ENCODE results near the gene ZSWIM6.

The ZSWIM6 gene

DNA sequence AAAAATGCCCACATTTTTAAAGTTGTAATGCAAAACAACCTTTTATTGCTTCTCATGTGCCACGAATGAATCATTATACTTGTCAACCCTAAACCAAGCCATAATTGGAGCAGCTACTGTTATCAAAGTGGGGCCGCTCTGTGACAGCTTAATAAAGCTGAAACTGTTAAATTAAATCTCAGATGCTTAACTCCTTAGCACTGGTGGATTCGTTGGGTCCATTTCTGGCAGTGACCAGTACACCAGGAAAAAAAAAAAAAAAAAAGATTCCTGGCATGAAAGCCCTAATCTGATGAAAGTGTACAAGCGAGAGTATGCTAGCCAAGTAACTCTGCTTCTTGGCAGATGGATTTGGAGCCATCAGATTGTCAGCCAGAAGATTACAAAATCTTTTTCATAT is 164.8 kb downstream of the ZSWIM6 start:
- DNase-seq (ENCODE audit: low read depth in 2 of 2), result peak in 1 of 2 donors; percentile 49
- TF ChIP-seq, protein P1, sequence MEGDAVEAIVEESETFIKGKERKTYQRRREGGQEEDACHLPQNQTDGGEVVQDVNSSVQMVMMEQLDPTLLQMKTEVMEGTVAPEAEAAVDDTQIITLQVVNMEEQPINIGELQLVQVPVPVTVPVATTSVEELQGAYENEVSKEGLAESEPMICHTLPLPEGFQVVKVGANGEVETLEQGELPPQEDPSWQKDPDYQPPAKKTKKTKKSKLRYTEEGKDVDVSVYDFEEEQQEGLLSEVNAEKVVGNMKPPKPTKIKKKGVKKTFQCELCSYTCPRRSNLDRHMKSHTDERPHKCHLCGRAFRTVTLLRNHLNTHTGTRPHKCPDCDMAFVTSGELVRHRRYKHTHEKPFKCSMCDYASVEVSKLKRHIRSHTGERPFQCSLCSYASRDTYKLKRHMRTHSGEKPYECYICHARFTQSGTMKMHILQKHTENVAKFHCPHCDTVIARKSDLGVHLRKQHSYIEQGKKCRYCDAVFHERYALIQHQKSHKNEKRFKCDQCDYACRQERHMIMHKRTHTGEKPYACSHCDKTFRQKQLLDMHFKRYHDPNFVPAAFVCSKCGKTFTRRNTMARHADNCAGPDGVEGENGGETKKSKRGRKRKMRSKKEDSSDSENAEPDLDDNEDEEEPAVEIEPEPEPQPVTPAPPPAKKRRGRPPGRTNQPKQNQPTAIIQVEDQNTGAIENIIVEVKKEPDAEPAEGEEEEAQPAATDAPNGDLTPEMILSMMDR (IDR thresholded peaks at IDR 0.05; ENCODE audit: low read depth, low read length), result no peak
- no peak overlapping the region for H3K4me3 ChIP-seq (replicated peaks in 1 of 2; ENCODE audit: low read depth in 2 of 2, low read length in 2 of 2)

DNA sequence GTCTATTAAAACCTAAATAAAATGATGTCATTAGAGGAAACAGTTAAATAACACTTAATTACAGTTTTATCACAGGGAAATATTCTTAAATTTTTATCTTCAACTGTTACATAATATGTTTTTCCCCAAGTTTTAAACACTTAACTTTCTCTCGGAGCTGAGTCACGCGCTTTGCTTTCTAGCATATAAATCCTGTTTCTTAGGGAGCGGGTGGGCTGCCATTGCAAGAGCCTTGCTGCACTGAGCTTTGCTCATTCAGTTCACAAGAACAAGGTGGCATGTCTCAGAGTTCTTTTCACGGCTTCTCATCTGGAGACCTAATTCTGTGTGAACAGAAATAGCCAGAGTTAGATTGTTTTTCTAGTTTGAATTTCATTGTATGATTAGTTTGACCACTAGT is 166.1 kb downstream of the ZSWIM6 start:
- TF ChIP-seq, protein P1 (IDR thresholded peaks at IDR 0.05; ENCODE audit: low read depth, low read length), result no peak
- no peak for DNase-seq (ENCODE audit: low read depth in 2 of 2)
- H3K4me3 ChIP-seq (replicated peaks in 1 of 2; ENCODE audit: low read depth in 2 of 2, low read length in 2 of 2), result no peak overlapping the region

DNA sequence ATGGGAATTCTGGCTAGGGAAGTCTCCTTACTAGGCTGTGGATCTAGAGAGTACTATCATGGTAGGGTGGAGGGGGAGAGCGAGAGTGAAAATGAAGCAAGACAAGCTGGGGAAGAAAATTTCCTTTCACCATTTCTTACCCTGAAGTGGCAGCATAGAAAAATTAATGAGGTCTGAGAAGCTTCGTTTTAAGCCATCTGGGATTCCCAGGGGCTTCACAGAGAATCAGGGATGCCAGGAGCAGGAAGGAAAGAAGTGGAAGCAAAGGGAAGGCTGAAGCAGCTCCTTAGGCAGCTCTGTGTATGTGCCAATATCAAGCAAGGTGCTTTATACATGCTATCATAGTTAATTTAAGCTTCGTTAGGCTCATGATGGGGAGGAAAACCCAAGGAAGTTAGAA is 169.9 kb downstream of the ZSWIM6 start:
- TF ChIP-seq, protein P1 (IDR thresholded peaks at IDR 0.05; ENCODE audit: low read depth, low read length), result no peak
- DNase-seq (ENCODE audit: low read depth in 2 of 2), result no peak

DNA sequence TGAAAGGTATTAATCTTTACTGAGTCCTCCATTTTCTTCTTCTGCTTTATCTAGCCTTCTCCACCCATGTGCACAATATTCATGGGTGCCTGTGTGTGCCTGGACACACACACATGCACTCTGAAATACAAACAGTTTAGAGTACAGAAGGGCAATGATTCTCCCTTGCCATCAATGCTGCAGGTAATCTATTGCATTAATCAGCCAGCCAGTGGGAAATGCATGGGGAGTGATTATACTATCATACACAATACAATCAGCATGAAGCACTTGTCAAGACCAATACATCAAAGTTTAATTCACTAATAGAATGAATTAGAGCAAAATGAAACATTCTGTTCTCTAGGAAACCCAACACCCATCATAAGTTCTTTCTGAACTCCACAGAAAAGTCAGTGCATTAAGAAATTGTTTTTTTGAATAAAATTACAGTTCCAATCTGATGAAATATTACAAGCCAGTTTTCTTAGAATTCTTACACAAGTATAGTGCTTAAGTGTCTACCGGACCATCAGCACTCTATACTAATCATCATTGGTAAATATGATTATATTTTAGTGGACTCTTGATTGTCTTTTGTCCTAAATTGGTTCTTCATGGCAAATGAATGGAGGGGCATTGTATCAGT is 172.2 kb downstream of the ZSWIM6 start:
- TF ChIP-seq, protein P1 (IDR thresholded peaks at IDR 0.05; ENCODE audit: low read depth, low read length), result no peak
- H3K4me3 ChIP-seq (replicated peaks in 1 of 2; ENCODE audit: low read depth in 2 of 2, low read length in 2 of 2), result no peak overlapping the region
- DNase-seq (ENCODE audit: low read depth in 2 of 2), result no peak

More for the DNA sequence above, 169.9 kb downstream of the ZSWIM6 start:
- no peak overlapping the region for H3K4me3 ChIP-seq (replicated peaks in 1 of 2; ENCODE audit: low read depth in 2 of 2, low read length in 2 of 2)

DNA sequence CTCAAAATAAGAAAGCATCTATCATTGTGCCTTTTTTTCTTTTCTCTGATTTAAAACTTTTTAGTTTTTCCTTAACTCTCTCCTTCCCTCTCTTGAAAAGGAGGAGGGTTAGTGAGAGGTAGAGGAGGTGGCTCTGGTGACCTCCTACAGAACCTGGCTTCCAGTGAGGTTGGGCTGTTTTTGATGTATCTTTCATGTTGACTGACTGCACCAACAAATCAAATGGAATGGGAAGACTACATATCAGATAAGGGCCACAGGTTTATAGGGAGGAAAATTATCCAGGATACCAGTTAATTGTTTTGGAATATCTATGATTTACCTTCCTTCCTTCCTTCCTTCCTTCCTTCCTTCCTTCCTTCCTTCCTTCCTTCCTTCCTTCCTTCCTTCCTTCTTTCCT is 173.2 kb downstream of the ZSWIM6 start:
- DNase-seq (ENCODE audit: low read depth in 2 of 2), result no peak
- no peak overlapping the region for H3K4me3 ChIP-seq (replicated peaks in 1 of 2; ENCODE audit: low read depth in 2 of 2, low read length in 2 of 2)
- TF ChIP-seq, protein P1 (IDR thresholded peaks at IDR 0.05; ENCODE audit: low read depth, low read length), result no peak

DNA sequence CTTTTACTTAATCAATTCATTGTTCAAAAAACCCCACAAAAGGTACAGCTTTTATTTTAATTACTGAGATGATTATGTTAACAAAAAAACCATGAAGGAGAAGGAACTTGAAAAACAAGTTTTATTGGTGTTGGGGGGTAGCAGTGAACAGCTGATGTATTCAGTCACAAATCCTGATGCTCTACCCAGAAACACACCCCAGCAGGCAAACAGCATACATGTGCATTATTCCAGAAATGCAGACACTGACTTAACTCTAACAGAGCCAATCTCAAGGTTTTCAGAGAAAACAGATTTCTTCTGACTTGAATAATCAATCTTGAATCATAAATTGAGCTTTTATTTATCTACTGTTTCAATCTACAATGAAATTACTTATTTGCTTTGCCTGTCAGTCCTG is 175.2 kb downstream of the ZSWIM6 start:
- H3K4me3 ChIP-seq (replicated peaks in 1 of 2; ENCODE audit: low read depth in 2 of 2, low read length in 2 of 2), result no peak overlapping the region
- TF ChIP-seq, protein P1 (IDR thresholded peaks at IDR 0.05; ENCODE audit: low read depth, low read length), result no peak
- no peak for DNase-seq (ENCODE audit: low read depth in 2 of 2)

DNA sequence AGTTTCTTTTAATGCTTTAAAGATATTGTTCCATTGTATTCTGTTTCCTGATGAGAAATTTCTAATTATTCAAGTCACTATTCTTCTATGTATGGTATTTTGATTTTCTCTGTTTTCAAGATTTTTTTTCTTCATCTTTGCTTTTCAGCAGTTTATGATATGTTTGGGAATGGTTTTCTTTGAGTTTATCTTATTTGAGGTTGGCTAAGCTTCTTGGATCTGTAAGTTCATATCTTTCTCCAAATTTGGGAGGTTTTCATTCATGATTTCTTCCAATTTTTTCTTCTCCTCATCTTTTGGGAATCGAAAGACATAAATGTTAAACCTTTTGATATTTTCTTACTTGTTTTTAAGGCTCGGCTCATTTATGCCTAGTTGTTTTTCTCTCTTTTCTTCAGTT is 184.9 kb downstream of the ZSWIM6 start:
- no peak overlapping the region for H3K4me3 ChIP-seq (replicated peaks in 1 of 2; ENCODE audit: low read depth in 2 of 2, low read length in 2 of 2)
- no peak for DNase-seq (ENCODE audit: low read depth in 2 of 2)
- TF ChIP-seq, protein P1 (IDR thresholded peaks at IDR 0.05; ENCODE audit: low read depth, low read length), result no peak
